BE2C (cell line): ENCODE measurements around the gene FYB2.

ENCODE experiments used
- DNase-seq: peaks from one replicate; pipeline ENCODE4 v3.0.0-alpha.2; 2020
- H3K27me3 ChIP-seq: fragments of 250-450 bp; sonication (Bioruptor Pico); 2 replicates; pipeline ENCODE4 v1.5.1; 2020; ENCODE audit warnings: mild to moderate bottlenecking
- H3K36me3 ChIP-seq: fragments of 250-450 bp; sonication (Bioruptor Pico); 2 replicates; pipeline ENCODE4 v1.5.1; 2020; ENCODE audit warnings: mild to moderate bottlenecking
- H3K4me1 ChIP-seq: fragments of 250-450 bp; sonication (Bioruptor Pico); 2 replicates; pipeline ENCODE4 v1.5.1; 2020
- H3K4me3 ChIP-seq: 2 replicates; pipeline ENCODE4 v1.5.1; 2011; ENCODE audit warnings: low read depth, low read length
- H3K9me3 ChIP-seq: fragments of 250-450 bp; sonication (Bioruptor Pico); 2 replicates; pipeline ENCODE4 v1.5.1; 2020
- TF ChIP-seq, protein P1 (sequence below): IDR thresholded peaks from 2 replicates; pipeline ENCODE4 v1.5.1; 2012; ENCODE audit warnings: mild to moderate bottlenecking, low read depth, low read length

Gene FYB2

DNA sequence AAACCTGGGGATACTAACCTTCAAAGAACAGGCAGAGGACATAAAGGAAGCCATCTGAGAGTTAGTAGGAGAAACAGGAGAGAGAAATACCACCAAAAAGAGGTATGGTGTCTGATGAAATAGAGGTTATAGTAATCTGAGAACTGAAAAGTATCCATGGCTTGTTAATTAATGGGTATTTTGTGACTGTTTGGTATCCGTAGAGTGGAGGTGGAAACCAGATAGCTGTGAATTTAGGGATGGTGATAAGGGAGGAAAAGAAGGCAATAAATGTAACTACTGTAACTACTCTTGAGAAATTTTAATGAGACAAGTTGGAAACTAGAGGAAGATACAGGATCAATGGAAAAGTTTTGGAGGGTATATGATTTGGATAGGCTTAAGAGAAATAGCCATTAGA lies 146.6 kb downstream of the FYB2 start:
- TF ChIP-seq, protein P1, sequence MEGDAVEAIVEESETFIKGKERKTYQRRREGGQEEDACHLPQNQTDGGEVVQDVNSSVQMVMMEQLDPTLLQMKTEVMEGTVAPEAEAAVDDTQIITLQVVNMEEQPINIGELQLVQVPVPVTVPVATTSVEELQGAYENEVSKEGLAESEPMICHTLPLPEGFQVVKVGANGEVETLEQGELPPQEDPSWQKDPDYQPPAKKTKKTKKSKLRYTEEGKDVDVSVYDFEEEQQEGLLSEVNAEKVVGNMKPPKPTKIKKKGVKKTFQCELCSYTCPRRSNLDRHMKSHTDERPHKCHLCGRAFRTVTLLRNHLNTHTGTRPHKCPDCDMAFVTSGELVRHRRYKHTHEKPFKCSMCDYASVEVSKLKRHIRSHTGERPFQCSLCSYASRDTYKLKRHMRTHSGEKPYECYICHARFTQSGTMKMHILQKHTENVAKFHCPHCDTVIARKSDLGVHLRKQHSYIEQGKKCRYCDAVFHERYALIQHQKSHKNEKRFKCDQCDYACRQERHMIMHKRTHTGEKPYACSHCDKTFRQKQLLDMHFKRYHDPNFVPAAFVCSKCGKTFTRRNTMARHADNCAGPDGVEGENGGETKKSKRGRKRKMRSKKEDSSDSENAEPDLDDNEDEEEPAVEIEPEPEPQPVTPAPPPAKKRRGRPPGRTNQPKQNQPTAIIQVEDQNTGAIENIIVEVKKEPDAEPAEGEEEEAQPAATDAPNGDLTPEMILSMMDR: no peak
- no peaks in the 10 kb centered on the region for H3K9me3 ChIP-seq
- no peak overlapping the region for H3K4me3 ChIP-seq

DNA sequence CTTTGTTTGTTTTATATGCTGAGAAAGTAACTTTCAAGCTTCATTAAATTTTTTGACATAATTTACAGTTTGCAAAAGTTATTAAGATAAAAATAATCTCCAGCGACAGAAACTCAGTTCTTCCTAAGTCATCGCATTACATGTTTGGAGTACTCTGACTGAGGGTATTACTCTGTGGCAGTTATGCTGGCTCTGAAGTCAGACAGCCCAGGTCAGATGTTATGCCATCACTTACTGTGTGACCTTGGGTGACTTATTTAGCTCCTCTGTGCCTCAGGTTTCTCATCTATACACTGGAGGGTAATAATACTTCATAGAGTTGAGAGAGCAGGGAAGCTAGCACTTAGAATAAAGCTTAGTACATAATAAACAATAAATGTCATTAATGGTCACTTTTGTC lies 147.7 kb downstream of the FYB2 start:
- no peak for DNase-seq
- Histone ChIP-seq H3K4me1 (no peaks in the 10 kb centered on the region), H3K9me3 (no peaks in the 10 kb centered on the region), H3K4me3 (no peak overlapping the region), H3K27me3 (no peaks in the 10 kb centered on the region), H3K36me3 (no peaks in the 10 kb centered on the region)
- TF ChIP-seq, protein P1: no peak

More for the DNA sequence above, 146.6 kb downstream of the FYB2 start:
- Histone ChIP-seq H3K27me3 (no peaks in the 10 kb centered on the region), H3K4me1 (no peaks in the 10 kb centered on the region), H3K36me3 (no peaks in the 10 kb centered on the region)
- no peak for DNase-seq

DNA sequence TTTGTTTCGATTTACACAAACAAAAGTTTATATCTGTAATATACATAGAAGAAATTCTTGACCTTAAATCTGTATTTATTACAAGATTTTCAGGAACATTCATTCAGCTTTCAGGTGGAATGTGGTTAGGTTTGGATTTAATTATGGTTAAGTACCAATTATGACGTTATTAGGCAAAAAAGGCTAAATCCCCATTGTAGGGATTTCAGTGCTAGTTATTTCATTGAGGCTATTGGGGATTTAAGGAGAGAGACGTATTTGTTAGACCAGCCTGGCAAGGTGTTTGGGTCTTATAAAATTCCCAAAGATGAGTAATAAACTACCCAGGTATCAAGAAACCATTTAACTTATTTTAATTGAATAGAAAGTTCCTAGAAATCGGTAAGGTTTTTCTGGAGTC lies 148.1 kb downstream of the FYB2 start:
- H3K4me3 ChIP-seq: no peak overlapping the region
- H3K27me3 ChIP-seq: no peaks in the 10 kb centered on the region
- TF ChIP-seq, protein P1: no peak
- H3K4me1 ChIP-seq: no peaks in the 10 kb centered on the region
- H3K9me3 ChIP-seq: no peaks in the 10 kb centered on the region
- H3K36me3 ChIP-seq: no peaks in the 10 kb centered on the region
- no peak for DNase-seq

DNA sequence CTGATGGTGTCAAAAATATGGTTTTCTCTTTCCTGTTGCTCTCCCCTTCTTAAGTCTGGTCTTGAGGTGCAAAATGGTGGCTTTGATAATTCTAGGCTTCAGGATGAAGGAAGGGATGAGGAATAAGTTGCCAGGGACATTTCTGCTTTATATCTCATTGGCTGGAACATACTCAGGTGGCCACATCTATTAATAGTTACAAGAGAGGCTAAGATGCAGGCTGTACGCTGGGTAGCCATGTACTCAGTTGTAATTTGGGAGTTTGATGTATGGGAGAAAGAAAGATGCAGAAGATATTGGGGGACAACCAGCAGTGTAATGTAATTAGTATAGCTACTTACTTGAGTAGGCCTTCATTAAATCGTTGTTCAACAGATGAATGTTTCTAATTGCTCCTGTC lies 148.9 kb downstream of the FYB2 start:
- Histone ChIP-seq H3K4me1 (no peaks in the 10 kb centered on the region), H3K27me3 (no peaks in the 10 kb centered on the region), H3K36me3 (no peaks in the 10 kb centered on the region), H3K9me3 (no peaks in the 10 kb centered on the region), H3K4me3 (no peak overlapping the region)
- no peak for DNase-seq
- TF ChIP-seq, protein P1: no peak
